Middle frontal gyrus (tissue), 1 donor: Measurements from ENCODE around the gene UBASH3B.

ENCODE experiments used
- DNase-seq: peaks from one replicate; pipeline ENCODE4 v3.0.0-alpha.2; 2015; ENCODE audit warnings: low spot score; ENCODE audit errors: extremely low spot score

Gene UBASH3B

GRCh38 chr11:122781378-122782195 lies 126.1 kb downstream of the UBASH3B start:
- peak; percentile 85 for DNase-seq

- no peak for DNase-seq
Measured at GRCh38 chr11:122782222-122782621, 126.7 kb downstream of the UBASH3B start.

DNA sequence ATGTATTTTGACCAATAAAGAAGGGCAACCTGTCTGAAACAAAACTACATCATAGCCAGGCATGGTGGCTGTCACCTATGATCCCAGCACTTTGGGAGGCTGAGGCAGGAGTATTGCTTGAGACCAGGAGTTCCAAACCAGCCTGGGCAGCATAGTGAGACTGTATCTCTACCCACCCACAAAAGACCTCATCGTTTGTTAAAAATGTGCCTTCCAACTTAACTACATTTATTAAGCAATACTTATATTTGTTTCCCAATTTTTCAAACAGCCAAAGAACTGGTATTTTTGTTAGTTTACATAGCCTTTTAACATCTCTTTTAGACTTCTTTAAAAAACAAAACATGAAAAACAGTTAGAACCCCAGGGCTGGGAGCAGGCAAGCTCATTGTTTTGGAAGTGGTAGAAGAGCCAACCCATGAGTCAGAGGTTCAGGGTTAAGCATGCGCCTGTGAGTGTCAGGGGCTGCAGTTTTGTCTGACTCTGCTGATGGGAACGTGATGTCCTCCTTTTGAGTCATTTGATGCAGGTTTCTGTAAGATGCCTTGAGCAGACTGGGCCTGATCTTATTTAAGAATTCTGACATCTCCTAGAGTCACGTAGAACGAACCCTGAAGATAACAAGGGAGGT lies 128.9 kb downstream of the UBASH3B start:
- DNase-seq, result no peak

GRCh38 chr11:122785031-122785541 lies 129.6 kb downstream of the UBASH3B start:
- no peak for DNase-seq

DNA sequence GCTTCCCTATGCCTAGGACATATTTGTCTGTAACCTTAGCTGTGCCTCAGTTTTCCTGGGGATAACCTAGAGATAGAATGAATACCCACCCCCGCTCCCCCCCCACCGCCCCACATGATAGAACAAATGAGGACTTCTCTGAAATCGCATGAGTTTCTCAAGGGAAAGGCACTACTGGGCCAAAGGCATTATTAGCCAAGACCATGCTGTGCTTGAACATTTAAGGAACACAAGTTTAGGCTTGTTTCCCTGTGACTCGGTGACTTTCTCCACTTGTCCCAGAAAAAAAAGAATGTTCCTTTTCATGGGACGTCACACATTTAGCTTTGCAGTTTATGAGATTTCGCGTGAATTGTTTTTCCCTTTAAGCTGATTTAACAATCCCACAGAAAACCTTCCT lies 131.4 kb downstream of the UBASH3B start:
- DNase-seq, result no peak

DNA sequence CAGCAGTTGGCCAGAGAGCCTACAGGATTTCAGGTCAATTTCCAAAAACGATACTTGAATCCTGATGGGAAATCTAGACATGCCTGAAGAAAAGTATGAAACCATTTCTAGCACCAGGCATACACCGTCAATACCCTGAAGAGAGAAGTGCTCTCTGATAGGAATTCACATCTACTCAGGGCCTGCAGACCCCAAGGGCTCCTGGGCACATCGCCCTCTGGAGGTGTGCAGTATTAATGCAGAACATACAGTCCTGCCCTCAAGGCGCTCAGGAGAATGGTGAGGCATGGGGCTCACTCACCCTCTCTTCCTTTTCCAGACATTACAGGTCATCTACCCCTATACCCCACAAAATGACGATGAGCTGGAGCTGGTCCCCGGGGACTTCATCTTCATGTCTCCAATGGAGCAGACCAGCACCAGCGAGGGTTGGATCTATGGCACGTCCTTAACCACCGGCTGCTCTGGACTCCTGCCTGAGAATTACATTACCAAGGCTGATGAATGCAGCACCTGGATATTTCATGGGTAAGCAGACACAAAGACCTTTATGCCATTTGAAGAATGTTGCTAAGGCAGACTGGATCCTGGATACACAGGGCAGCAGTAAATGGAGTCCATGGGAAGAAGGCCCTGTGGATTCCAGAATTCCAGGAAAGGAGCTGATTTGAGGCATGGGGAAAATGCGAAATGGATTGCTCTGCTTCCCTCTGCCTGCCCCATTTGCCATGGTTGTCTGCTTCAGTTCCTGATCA lies 133.4 kb downstream of the UBASH3B start:
- no peak for DNase-seq

DNA sequence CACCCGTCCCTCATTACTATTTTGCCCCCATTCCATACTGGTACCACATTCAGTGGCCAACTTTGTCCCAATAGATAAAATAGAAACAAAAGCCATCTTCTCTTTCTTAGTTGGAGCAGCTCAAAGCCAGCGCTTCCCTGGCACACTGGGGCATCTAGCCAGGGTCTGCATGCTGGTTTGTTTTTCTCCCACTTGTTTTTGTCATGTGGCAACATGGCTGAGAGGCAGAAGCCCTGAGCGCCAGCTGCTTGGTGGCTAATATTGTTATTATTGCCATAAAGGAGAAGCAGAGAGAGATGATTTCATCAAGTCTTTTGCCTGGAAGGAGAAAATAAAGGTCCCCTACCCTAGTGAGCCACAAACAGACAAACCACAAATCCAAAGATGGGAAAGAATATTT lies 134.4 kb downstream of the UBASH3B start:
- no peak for DNase-seq

DNA sequence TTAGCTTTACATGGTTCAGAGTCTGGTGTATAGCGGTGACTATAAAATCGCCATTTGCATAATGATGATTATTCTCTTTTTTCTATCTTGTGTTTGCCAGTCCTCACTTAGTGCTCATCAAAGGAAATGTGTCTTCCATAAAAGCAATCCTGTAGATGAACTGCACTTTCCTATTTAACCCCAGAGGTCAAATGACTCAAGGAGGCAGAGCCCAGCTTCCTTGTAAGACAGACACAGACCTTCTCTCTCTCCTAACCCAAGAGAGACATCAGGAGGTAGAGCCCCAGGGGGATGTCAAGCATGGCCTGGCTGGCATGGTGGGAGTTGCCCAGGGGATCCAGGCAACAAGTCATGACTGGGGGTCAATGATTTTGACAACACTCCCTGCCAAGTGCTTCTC lies 135.9 kb downstream of the UBASH3B start:
- DNase-seq, result no peak

DNA sequence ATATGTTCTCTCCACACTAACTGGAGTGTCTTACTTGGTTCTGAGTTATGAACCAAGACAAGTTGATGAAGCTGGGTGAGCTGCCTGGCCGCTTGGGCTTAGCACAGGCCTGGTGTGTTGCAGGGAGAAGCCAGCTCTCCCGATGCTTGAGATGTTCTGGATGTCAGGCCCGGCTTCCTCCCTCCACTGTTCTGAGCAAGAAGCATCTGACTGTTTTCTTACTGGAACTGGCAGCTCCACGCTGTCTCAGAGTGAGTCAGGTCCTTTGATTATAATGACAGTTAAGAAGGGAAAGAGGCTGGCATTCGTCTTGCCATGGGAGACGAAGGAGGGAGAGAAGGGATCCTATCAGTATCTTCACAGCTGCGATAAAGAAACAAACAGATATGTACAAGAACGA lies 136.3 kb downstream of the UBASH3B start:
- DNase-seq, result no peak

DNA sequence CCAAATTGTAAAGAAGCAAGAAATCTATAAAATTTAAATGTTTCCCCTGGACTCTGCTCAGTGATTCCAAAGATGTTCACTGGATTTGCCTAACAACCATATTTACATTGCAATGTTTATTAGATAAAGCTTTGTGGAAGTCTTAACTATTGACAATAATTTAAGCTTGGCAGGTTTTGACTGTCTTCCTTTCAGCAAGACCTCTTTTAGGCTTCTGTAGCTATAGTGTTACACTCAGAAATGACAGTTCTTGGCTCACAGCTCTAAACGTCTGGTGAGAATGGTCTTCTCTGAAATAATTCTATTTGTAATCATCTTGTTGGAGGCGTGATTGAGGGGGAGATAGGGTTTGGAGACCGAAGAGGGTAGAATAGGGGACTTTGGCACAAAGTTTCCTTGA lies 138.0 kb downstream of the UBASH3B start:
- no peak for DNase-seq

- no peak for DNase-seq
Measured at GRCh38 chr11:122795307-122795706, 139.8 kb downstream of the UBASH3B start.

DNA sequence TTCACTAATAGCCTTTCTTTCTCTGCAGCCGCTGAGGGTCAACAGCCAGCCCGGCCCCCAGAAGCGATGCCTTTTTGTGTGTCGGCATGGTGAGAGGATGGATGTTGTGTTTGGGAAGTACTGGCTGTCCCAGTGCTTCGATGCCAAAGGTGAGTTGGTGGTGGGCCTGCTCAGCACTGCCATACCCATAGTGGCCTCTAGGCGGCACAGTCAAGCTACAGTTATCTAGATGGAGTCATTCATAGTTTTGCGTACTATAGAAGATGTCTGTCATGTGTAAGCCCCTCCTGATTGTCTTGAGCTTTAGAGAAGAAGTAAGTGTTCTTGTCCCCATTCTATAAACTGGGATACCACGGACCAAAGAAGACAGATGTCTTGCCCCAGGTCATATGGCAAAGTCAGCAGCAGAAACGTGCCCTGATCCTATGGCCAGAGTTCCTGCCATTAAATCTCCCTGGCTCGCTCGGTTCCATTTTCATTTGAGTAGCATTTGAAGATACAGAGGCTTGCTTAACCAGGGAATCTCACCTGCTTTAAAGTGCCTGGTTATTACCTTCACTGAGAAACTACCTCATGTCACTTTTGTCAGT lies 140.7 kb downstream of the UBASH3B start:
- no peak for DNase-seq

DNA sequence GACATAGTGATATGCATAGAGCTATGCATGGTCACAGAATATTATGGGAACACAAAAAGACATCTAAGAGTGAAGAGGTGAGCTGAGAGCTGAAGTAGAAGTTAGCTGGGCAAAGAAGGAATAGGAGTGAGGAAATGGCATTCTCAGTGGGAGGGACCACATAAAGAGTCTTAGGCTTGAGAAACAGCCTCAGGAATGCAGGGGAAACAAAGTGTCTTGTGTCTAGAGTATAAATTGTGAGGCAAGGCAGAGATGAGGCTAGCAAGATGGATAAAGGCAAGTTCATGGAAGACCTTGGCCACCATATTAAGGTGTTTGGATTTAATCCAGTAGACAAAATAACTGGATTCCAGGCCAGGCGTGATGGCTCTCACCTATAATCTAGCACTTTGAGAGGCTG lies 142.1 kb downstream of the UBASH3B start:
- no peak for DNase-seq

- no peak for DNase-seq
Measured at GRCh38 chr11:122799406-122800105, 144.0 kb downstream of the UBASH3B start.

GRCh38 chr11:122802876-122803275 lies 147.4 kb downstream of the UBASH3B start:
- DNase-seq, result no peak

- no peak for DNase-seq
Measured at GRCh38 chr11:122803306-122803705, 147.8 kb downstream of the UBASH3B start.

DNA sequence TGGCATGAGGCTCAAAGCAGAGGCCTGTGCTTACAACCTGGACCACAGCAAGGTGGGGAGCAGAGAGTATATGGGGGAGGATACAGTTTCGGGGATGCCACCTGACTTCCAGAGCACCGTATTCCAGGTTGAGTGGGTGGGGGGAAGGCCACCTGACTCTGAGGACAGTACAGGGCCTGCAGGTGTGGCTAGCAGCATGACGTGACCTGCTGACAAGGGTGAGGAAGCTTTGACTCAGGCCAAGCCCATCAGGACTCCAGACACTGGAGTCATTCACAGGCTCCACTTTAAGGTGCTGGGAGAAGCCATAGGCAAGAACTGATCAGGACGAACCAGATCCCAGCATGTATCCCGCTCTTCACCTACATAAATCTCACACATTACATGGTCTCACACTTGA lies 148.2 kb downstream of the UBASH3B start:
- DNase-seq, result no peak

DNA sequence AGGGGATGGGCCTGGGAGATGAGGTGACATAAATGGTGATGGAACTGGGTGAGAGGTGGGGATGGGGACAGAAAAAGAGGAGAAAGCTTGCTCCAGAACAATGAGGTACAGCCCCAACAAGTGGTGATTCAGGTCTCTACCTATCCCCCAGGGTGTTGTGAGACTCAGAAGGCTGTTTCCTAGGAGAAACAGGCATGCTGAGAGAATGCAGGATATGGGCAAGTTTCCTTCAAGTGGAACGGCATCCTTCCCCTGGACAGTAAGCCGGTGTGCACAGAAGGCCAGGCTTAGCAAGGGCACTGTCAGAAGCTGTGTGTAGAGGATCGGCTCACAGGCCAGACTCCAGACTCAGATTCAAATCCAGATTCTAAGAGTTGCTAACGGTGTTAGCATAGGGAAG lies 148.6 kb downstream of the UBASH3B start:
- DNase-seq, result no peak

DNA sequence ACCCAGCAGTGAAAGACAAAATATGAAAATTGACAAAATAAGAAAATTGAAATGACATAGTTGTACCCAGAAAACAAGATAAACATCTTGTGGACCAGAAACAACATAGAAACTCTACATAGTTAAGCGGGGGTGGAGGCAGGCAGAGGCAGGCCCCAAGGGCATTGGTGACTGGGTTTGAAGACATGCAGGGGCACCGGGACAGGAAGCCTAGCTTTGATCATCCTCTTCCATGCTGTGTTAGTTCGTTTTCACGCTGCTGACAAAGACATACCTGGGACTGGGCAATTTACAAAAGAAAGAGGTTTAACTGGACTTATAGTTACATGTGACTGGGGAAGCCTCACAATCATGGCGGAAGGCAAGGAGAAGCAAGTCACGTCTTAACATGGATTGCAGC lies 149.3 kb downstream of the UBASH3B start:
- DNase-seq, result no peak

DNA sequence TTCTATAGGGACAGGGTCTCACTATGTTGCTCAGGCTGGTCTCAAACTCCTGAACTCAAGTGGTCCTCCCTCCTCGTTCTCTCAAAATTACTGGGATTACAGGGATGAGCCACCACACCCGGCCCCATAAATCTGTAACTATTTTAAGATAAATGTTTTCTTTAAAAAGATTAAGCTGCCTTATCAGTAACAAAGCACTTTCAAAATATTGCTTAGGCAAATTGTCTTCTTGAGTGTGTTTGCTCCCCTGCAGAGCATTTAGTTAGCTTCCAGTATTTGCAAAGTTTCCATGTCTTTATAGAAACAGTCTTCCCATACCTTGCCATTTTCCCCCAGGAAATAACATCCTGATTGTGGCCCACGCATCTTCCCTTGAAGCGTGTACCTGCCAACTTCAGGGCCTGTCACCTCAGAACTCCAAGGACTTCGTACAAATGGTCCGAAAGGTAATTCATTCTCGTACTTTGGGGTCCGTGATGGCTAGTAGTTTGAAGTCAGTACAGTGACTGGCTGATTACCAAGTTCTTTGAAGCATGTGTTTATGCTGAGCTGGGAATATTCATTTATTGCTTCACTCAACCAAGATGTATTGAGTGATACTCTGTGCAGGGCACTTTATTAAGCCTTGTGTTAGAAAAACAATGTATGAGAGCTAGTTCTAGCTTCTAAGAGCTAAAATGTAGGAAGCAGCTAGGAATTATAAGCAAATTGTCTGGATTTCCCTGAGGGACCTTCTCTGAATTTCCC lies 152.4 kb downstream of the UBASH3B start:
- no peak for DNase-seq
